OCI-M2 (cell line): ENCODE data around the gene C2CD4D.

Source experiments
- DNase-seq: peaks from one replicate; lab custom pipeline; 2025; ENCODE audit not compliant: unreplicated experiment; lab: John Stamatoyannopoulos, UW

The C2CD4D gene

DNA sequence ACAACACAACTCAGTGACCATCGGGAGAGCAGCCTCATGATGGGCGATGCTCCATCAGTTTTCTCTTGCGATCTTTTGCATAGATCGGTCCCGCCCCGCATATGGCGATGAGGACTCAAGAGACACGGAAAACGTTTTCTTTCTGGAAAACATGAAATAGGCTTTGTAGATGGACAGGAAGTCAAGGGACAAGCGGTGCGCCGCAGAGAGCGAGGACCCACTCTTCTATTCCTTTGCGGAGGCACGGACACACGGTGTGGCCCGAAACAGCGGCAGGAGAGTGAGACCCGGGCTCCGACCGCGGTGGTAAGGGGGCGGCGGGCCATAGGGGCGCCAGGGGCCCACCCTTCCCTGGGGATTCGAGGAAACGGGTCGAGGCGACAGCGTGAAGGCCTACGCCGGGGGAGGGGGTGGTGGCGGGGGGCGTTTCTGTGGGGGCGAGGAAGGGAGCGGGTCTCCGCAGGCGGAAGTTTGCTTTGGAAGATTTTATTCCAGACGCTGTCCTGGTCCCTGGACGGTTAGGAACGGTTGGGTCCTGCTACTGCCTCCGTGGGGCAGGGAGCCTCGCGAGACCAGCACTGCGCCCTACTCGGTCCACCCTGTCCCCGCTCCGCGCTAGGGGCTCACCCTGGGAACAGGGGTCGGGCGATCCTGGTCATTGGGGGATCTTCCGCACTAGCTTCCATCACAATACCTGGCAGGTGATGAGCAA is 48.5 kb downstream of the C2CD4D start:
- no peak for DNase-seq

DNA sequence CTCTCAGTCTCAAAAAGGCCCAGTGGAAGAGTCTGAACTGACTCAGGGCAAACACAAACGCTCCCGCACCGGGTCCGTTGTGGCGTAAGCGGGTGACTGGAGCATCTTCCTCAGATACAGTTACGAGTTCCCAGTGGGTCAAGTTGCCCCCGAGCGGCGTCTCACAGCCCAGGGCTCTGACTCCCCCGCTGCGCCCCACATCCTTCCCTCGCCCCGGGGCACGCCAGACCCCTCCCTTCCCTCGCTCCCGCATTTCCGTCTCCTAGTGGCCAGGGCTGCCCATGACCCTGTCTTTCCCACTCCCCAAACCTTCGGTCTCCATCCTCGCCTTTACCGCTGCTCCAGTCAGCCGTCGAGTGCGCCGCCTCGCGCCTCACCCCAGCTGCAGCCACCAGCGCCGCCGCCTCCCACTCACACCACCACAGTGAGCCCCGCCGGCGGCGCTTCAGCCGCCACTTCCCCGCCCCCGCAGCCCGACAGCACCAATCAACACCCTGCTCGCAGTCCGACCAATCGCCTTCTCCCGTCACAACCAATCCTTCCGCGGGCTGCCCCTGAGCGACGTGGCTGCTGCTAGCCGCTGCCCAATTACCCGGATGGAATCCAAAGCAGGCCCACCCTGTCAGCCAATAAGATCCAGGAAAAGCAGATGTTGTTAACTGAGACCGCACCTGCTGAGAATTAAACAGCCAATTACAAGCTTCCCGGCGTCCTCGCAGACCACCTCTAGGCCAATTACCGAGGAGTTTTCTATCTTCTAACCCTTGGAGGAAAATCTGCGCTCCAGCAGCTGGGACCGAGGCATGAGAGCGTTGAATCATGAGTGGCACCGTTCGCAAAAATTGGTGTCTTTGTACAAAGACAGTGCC is 49.3 kb downstream of the C2CD4D start, which contains the start of gene TDRKH:
TDRKH (minus strand) TSS at position 430 of the 869 bp plus-strand sequence. CDS start 7,478 bp downstream, outside the sequence.
- DNase-seq: peak; percentile 88
